ENCODE data around the gene UBE4B. TPM values are rescaled to one million over a fixed set of nuclear protein-coding genes. Genes with fewer than 3 reads are reported as not detected.
"Not testable (repeated sequence)": the region's sequence is repeated elsewhere in the genome, so short reads cannot be mapped to it uniquely, and the experiment has no call there.

The UBE4B gene
- total and polyA plus RNA-seq, 2 experiments from 2014 or later = 14.3 to 27.6 TPM

DNA sequence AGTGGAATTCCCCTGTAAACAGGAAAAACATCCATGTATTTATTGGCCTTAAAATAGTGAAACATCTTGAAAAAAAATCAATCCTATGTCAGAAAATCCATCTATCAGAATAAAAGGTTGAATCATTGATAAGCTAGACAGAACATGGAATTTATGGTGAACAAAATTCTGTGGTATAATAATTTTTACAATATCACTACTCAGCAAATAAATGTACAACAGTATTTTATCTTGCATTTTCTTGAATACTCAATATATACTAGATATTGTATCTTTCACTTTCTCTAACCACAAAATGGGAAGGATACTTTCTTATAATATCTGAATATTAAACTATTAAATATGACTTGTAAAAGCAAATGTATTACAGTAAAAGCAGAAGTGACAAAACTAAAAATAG, 5.7 kb upstream of the UBE4B start:
- no peaks in the 10 kb centered on the region for H3K9me2 ChIP-seq (ENCODE audit: insufficient read depth)
- DNase-seq = no peak
- H3F3A ChIP-seq (ENCODE audit: insufficient read depth) = peaks cover 8% of the 10 kb centered on the region
- peaks cover 2% of the 10 kb centered on the region; the same call in 1 of the 2 replicates for H3K4me1 ChIP-seq (ENCODE audit: insufficient read depth)
- no peak overlapping the region for H3K27ac ChIP-seq
- H3K4me3 ChIP-seq = no peak overlapping the region
- TF ChIP-seq EZH2 (IDR thresholded peaks at IDR 0.05; ENCODE audit: insufficient read depth, poor library complexity, severe bottlenecking) (no peak), EZH2phosphoT487 (IDR thresholded peaks at IDR 0.05; ENCODE audit: insufficient read depth, low read depth) (no peak)
- no peak overlapping the region for H2AFZ ChIP-seq
- H4K20me1 ChIP-seq (ENCODE audit: insufficient read depth) = no peaks in the 10 kb centered on the region
- H3K27me3 ChIP-seq (replicated peaks; ENCODE audit: insufficient read depth) = no peaks in the 10 kb centered on the region
- no peaks in the 10 kb centered on the region for H3K79me2 ChIP-seq (ENCODE audit: insufficient read depth)
- in situ Hi-C loops (cut with MboI) = no loop called here
- H3K4me2 ChIP-seq (ENCODE audit: unreplicated experiment) = no peak overlapping the region
- no peaks in the 10 kb centered on the region for H3K9me3 ChIP-seq (ENCODE audit: low read depth)
- no peak overlapping the region for H3K9ac ChIP-seq
- H3K36me3 ChIP-seq (ENCODE audit: low read depth) = no peaks in the 10 kb centered on the region

DNA sequence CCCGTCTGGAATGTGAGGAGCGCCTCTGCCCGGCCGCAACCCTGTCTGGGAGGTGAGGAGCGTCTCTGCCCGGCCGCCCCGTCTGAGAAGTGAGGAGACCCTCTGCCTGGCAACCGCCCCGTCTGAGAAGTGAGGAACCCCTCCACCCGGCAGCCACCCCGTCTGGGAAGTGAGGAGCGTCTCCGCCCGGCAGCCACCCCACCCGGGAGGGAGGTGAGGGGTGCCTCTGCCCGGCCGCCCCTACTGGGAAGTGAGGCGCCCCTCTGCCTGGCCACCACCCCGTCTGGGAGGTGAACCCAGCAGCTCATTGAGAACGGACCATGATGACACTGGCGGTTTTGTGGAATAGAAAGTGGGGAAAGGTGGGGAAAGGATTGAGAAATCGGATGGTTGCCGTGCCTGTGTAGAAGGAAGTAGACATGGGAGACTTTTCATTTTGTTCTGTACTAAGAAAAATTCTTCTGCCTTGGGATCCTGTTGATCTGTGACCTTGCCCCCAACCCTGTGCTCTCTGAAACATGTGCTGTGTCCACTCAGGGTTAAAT, 3.7 kb upstream of the UBE4B start:
- Histone ChIP-seq H3F3A (ENCODE audit: insufficient read depth) (peaks cover 18% of the 10 kb centered on the region), H3K79me2 (ENCODE audit: insufficient read depth) (peaks cover 12% of the 10 kb centered on the region)
- H3K4me1 ChIP-seq (ENCODE audit: insufficient read depth); H4K20me1 ChIP-seq (ENCODE audit: insufficient read depth); H3K27me3 ChIP-seq (replicated peaks; ENCODE audit: insufficient read depth); H2AFZ ChIP-seq; H3K4me3 ChIP-seq; H3K36me3 ChIP-seq (ENCODE audit: low read depth); in situ Hi-C loops (cut with MboI); H3K9me2 ChIP-seq (ENCODE audit: insufficient read depth); H3K4me2 ChIP-seq (ENCODE audit: unreplicated experiment); H3K9ac ChIP-seq; DNase-seq; H3K9me3 ChIP-seq (ENCODE audit: low read depth); H3K27ac ChIP-seq: not testable (repeated sequence)
- WGBS, 2 experiments (ENCODE audit: low coverage in 1 of 2, low lambda C conversion rate in 2 of 2, missing lambda C conversion rate in 2 of 2) = 90 to 95% methylated on average over 12 to 24 of the region's 24 CpGs

DNA sequence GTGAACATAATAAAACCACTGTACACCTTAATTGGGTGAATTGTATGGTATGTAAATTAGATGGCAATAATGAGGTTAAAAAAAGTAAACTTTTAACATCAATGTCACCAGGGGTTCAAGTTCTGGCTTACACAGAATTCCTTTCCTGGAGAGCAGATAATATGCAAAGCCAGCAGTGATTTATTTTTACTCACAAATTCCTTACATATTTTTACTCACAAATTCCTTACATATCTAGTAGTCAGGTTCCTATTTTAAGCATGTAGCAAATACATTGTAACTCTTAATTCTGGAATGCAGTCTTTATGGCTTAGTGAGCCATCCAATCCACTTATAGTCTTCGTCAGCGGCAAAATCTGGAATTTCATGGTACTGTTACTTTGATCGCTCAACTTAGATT, 1.3 kb upstream of the UBE4B start:
- Histone ChIP-seq H3K4me3 (no peak overlapping the region), H3K4me2 (ENCODE audit: unreplicated experiment) (no peak overlapping the region), H3K9me2 (ENCODE audit: insufficient read depth) (no peaks in the 10 kb centered on the region), H3K9ac (no peak overlapping the region), H3K36me3 (ENCODE audit: low read depth) (no peaks in the 10 kb centered on the region), H3K27me3 (replicated peaks; ENCODE audit: insufficient read depth) (no peaks in the 10 kb centered on the region), H2AFZ (no peak overlapping the region), H4K20me1 (ENCODE audit: insufficient read depth) (no peaks in the 10 kb centered on the region), H3K27ac (no peak overlapping the region), H3K9me3 (ENCODE audit: low read depth) (no peaks in the 10 kb centered on the region), H3F3A (ENCODE audit: insufficient read depth) (peaks cover 28% of the 10 kb centered on the region), H3K4me1 (ENCODE audit: insufficient read depth) (peaks cover 14% of the 10 kb centered on the region; the same call in 1 of the 2 replicates), H3K79me2 (ENCODE audit: insufficient read depth) (peaks cover 36% of the 10 kb centered on the region)
- DNase-seq = peak; percentile 68
- TF ChIP-seq EZH2 (IDR thresholded peaks at IDR 0.05; ENCODE audit: insufficient read depth, poor library complexity, severe bottlenecking) (no peak), EZH2phosphoT487 (IDR thresholded peaks at IDR 0.05; ENCODE audit: insufficient read depth, low read depth) (no peak)
- in situ Hi-C loops (cut with MboI) = no loop called here
- whole genome bisulfite sequencing, 2 experiments (ENCODE audit: low coverage in 1 of 2, low lambda C conversion rate in 2 of 2, missing lambda C conversion rate in 2 of 2) = 79 to 85% methylated on average over 3 of the region's 3 CpGs

DNA sequence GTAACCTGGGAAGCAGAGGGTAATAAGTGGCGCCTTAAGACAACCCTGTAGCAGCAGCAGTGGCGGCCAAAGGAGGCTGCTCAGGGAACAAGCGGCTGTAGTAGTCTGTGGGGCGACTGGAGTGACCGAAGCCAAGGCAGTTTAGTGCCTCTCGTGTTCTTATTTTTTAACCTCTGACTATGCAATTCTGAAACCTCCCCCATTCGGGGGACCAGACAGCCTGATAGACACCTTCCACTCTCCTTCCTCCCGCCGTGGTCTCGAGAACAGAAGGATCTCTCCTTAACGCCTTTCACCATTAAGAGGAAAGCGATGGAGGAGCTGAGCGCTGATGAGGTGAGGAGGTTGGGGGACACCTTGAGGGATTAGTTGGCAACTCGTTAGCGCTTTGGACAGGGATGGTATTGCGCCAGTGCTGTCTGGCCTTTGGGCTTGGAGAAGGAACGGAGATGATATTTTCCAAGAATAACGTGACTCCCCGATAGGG, 644 bp downstream of the UBE4B start:
- Histone ChIP-seq H3K36me3 (ENCODE audit: low read depth) (peaks cover 5% of the 10 kb centered on the region; the same call in 1 of the 2 replicates), H3K79me2 (ENCODE audit: insufficient read depth) (peaks cover 56% of the 10 kb centered on the region), H3K9ac (peak overlapping the region; percentile 98), H3K27ac (peak overlapping the region; percentile 97), H4K20me1 (ENCODE audit: insufficient read depth) (no peaks in the 10 kb centered on the region), H2AFZ (peak overlapping the region; percentile 96), H3K4me3 (peak overlapping the region; percentile 99), H3K9me2 (ENCODE audit: insufficient read depth) (no peaks in the 10 kb centered on the region), H3K4me2 (ENCODE audit: unreplicated experiment) (peak overlapping the region; percentile 99), H3F3A (ENCODE audit: insufficient read depth) (peaks cover 28% of the 10 kb centered on the region), H3K9me3 (ENCODE audit: low read depth) (no peaks in the 10 kb centered on the region), H3K4me1 (ENCODE audit: insufficient read depth) (peaks cover 14% of the 10 kb centered on the region; the same call in 1 of the 2 replicates), H3K27me3 (replicated peaks; ENCODE audit: insufficient read depth) (no peaks in the 10 kb centered on the region)
- peak; percentile 78 for DNase-seq
- 0 to 2% methylated on average over 18 to 19 of the region's 19 CpGs for WGBS, 2 experiments (ENCODE audit: low coverage in 1 of 2, low lambda C conversion rate in 2 of 2, missing lambda C conversion rate in 2 of 2)
- TF ChIP-seq EZH2phosphoT487 (IDR thresholded peaks at IDR 0.05; ENCODE audit: insufficient read depth, low read depth) (no peak), EZH2 (IDR thresholded peaks at IDR 0.05; ENCODE audit: insufficient read depth, poor library complexity, severe bottlenecking) (no peak)
- in situ Hi-C loops (cut with MboI) = no loop called here

DNA sequence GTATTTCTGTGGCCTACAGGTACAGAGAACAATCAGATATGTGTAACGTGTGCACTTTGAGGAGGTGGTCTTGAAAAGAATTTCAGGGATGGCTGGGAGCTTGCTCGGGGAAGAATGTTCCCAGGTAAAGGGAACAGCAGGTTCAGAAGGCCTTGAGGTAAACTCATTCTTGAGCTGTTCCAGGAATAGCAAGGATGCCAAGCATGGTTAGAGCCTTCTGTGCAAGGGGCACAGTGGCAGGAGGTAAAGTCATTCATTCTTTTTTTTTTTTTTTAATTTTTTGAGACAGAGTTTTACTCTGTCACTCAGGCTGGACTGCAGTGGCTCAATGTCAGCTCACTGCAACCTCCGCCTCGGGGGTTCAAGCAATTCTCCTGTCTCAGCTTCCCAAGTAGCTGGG, 10.0 kb downstream of the UBE4B start:
- Histone ChIP-seq H4K20me1 (ENCODE audit: insufficient read depth) (0 out of 2 replicates have a peak, but pooled peaks cover 6% of the 10 kb centered on the region), H3K27me3 (replicated peaks; ENCODE audit: insufficient read depth) (no peaks in the 10 kb centered on the region), H3F3A (ENCODE audit: insufficient read depth) (0 out of 2 replicates have a peak, but pooled peaks cover 6% of the 10 kb centered on the region), H3K79me2 (ENCODE audit: insufficient read depth) (peaks cover 100% of the 10 kb centered on the region), H3K4me3 (no peak overlapping the region), H3K9ac (no peak overlapping the region), H3K4me1 (ENCODE audit: insufficient read depth) (peaks cover 13% of the 10 kb centered on the region; the same call in 1 of the 2 replicates), H3K36me3 (ENCODE audit: low read depth) (0 out of 2 replicates have a peak, but pooled peaks cover 6% of the 10 kb centered on the region), H3K9me3 (ENCODE audit: low read depth) (no peaks in the 10 kb centered on the region), H3K9me2 (ENCODE audit: insufficient read depth) (no peaks in the 10 kb centered on the region), H2AFZ (no peak overlapping the region), H3K4me2 (ENCODE audit: unreplicated experiment) (no peak overlapping the region), H3K27ac (no peak overlapping the region)
- no peak for DNase-seq
- in situ Hi-C loops (cut with MboI) = no loop called here
- 93 to 100% methylated on average over 3 to 4 of the region's 4 CpGs for WGBS, 2 experiments (ENCODE audit: low coverage in 1 of 2, low lambda C conversion rate in 2 of 2, missing lambda C conversion rate in 2 of 2)
- no peak for TF ChIP-seq EZH2phosphoT487 (IDR thresholded peaks at IDR 0.05; ENCODE audit: insufficient read depth, low read depth)
- no peak for TF ChIP-seq EZH2 (IDR thresholded peaks at IDR 0.05; ENCODE audit: insufficient read depth, poor library complexity, severe bottlenecking)

Data from GM23248 (cell line).